CD4-positive, alpha-beta T cell (primary cell): ENCODE measurements around the gene OBP2B. TPM values are rescaled to one million over a fixed set of nuclear protein-coding genes. Genes with fewer than 3 reads are reported as not detected.

Experiments
- ATAC-seq: fragments of 200-7000 bp; cut with Tn5 transposase; one replicate; pipeline ENCODE4 v1.10.0; 2022; ENCODE audit warnings: mild to moderate bottlenecking; ENCODE audit not compliant: poor library complexity
- CTCF ChIA-PET: fragments of 350-600 bp; sonication (Branson Sonifier 250); formaldehyde crosslinking; loops from one replicate; lab custom pipeline; 2021; ENCODE audit warnings: antibody characterized with exemption, inconsistent platforms; lab: Charles Lee
- POLR2A ChIA-PET: fragments of 350-600 bp; sonication (Branson Sonifier 250); formaldehyde crosslinking; loops from one replicate; lab custom pipeline; 2021; ENCODE audit warnings: antibody characterized with exemption, inconsistent platforms; lab: Charles Lee
- DNase-seq, 14 experiments: peaks; one replicate each; pipeline ENCODE4 v3.0.0-alpha.2; 2013 to 2020; ENCODE audit warnings: mixed read lengths in 2 of 14
- H3K27ac ChIP-seq, 2 donors: one replicate each; pipeline versions ENCODE4 v1.5.1 to v1.7.0; 2013; ENCODE audit warnings: low read length in 2 of 2, low read depth in 1 of 2, mild to moderate bottlenecking in 1 of 2
- H3K27me3 ChIP-seq, 2 experiments: 1 replicate in 1 of 2; 2 replicates in 1 of 2; pipeline versions ENCODE4 v1.6.1 to v1.7.0; 2013; ENCODE audit warnings: low read length in 2 of 2, control low read depth in 1 of 2, mild to moderate bottlenecking in 1 of 2, moderate library complexity in 1 of 2; ENCODE audit not compliant: insufficient read depth in 2 of 2, control insufficient read depth in 1 of 2
- H3K36me3 ChIP-seq: one replicate; pipeline ENCODE4 v1.6.1; 2013; ENCODE audit warnings: low read length, control low read depth; ENCODE audit not compliant: insufficient read depth
- H3K4me1 ChIP-seq: one replicate; pipeline ENCODE4 v1.6.1; 2013; ENCODE audit warnings: low read length, control low read depth; ENCODE audit not compliant: insufficient read depth
- H3K4me3 ChIP-seq: one replicate; pipeline ENCODE4 v1.5.1; 2013; ENCODE audit warnings: mild to moderate bottlenecking, low read length, moderate library complexity
- H3K9me3 ChIP-seq, 2 experiments: 1 replicate in 1 of 2; 2 replicates in 1 of 2; pipeline versions ENCODE4 v1.6.1 to v1.7.0; 2013; ENCODE audit warnings: low read length in 2 of 2, mild to moderate bottlenecking in 2 of 2, control low read depth in 1 of 2, moderate library complexity in 1 of 2; ENCODE audit not compliant: control insufficient read depth in 1 of 2, insufficient read depth in 1 of 2
- H3K27ac Mint-ChIP-seq: one replicate; pipeline ENCODE4 v1.8.0; 2020; ENCODE audit warnings: mixed read lengths
- H3K27me3 Mint-ChIP-seq: one replicate; pipeline ENCODE4 v1.8.0; 2021; ENCODE audit warnings: mixed read lengths
- H3K36me3 Mint-ChIP-seq: one replicate; pipeline ENCODE4 v1.8.0; 2021; ENCODE audit warnings: low read depth, mixed read lengths
- H3K4me1 Mint-ChIP-seq: one replicate; pipeline ENCODE4 v1.8.0; 2021; ENCODE audit warnings: low read depth, mixed read lengths
- H3K4me3 Mint-ChIP-seq: one replicate; pipeline ENCODE4 v1.8.0; 2020; ENCODE audit warnings: mild to moderate bottlenecking, mixed read lengths
- H3K9me3 Mint-ChIP-seq: one replicate; pipeline ENCODE4 v1.8.0; 2020; ENCODE audit warnings: mixed read lengths
- intact Hi-C, 2 experiments: fragments of 100-400 bp; cut with DNase I in 1 of 2; cut with micrococcal nuclease in 1 of 2; formaldehyde crosslinking; loops; one replicate each; pipeline versions ENCODE4 v1.15.1 to v1.9.0; 2023 to 2025; cut with DNase I, micrococcal nuclease
- total RNA-seq, 174 experiments: library from RNA in 2 of 174; stranded (reverse) in 2 of 174; gene quantifications; one replicate each; pipeline ENCODE4 v1.2.3 and lab custom pipeline; 2021 to 2026
- TF ChIP-seq, protein P1 (sequence below): fragments of 200-600 bp; IDR thresholded peaks from one replicate; pipeline ENCODE4 v1.8.0; 2022; ENCODE audit warnings: antibody characterized with exemption, mild to moderate bottlenecking

Gene OBP2B
- total RNA-seq, 2 experiments from 2014 or later, result not detected

DNA sequence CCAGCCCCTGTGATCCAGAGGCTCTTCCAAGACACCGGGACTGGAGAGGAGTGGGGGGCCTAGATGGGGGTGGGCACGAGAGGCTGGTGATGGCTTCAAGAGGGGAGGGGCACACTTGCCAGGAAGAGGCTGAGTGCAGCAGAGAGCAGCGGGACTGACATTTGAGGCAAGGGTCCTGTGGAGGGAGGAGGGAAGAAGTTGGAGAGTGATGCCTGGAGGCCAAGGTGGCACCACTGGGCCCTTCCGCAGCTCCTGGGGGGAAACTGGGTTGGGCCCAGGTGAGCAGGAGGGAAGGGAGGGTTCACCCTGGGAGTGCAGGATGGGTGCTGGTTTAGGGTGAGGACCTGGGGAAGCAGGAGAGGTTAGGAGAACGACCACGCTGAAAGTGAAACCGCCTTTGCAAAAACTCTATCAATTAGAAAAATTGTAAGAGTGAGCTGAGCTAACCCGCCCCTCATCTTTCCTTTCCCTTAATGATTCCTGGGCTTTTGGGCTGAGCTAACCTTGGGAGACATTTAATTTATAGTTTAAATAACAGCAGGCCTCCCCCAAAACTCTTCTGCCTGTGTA lies 39.8 kb upstream of the OBP2B start:
- no peaks in the 10 kb centered on the region for H3K9me3 Mint-ChIP-seq
- Histone ChIP-seq H3K27ac (no peak overlapping the region), H3K9me3 (no peaks in the 10 kb centered on the region), H3K36me3 (no peaks in the 10 kb centered on the region), H3K4me1 (peaks cover 12% of the 10 kb centered on the region), H3K27me3 (peaks cover 0 to 6% of the 10 kb centered on the region in 2 experiments), H3K4me3 (no peak overlapping the region)
- TF ChIP-seq, protein P1, sequence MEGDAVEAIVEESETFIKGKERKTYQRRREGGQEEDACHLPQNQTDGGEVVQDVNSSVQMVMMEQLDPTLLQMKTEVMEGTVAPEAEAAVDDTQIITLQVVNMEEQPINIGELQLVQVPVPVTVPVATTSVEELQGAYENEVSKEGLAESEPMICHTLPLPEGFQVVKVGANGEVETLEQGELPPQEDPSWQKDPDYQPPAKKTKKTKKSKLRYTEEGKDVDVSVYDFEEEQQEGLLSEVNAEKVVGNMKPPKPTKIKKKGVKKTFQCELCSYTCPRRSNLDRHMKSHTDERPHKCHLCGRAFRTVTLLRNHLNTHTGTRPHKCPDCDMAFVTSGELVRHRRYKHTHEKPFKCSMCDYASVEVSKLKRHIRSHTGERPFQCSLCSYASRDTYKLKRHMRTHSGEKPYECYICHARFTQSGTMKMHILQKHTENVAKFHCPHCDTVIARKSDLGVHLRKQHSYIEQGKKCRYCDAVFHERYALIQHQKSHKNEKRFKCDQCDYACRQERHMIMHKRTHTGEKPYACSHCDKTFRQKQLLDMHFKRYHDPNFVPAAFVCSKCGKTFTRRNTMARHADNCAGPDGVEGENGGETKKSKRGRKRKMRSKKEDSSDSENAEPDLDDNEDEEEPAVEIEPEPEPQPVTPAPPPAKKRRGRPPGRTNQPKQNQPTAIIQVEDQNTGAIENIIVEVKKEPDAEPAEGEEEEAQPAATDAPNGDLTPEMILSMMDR, result no peak
- DNase-seq (no peak), ATAC-seq (no peak)
- CTCF ChIA-PET, result interaction anchor here (1.6 kb wide), 1 partner anchor 10 kb away, joined by 5 read pairs; no protein-coding TSS in a partner anchor
- POLR2A ChIA-PET, result no interaction called here
- intact Hi-C loops, result no loop called here
- H3K4me3 Mint-ChIP-seq, result no peak overlapping the region
- H3K27ac Mint-ChIP-seq, result no peak overlapping the region
- no peaks in the 10 kb centered on the region for H3K36me3 Mint-ChIP-seq
- peaks cover 7% of the 10 kb centered on the region for H3K4me1 Mint-ChIP-seq
- H3K27me3 Mint-ChIP-seq, result peaks cover 8% of the 10 kb centered on the region

- no peaks in the 10 kb centered on the region for H3K9me3 Mint-ChIP-seq
- H3K4me1 ChIP-seq, result peaks cover 9% of the 10 kb centered on the region
- H3K4me3 ChIP-seq, result no peak overlapping the region
- no peaks in the 10 kb centered on the region for H3K36me3 Mint-ChIP-seq
- ATAC-seq (no peak), DNase-seq (no peak)
- H3K36me3 ChIP-seq, result no peaks in the 10 kb centered on the region
- intact Hi-C loops, result no loop called here
- no peak overlapping the region for H3K4me3 Mint-ChIP-seq
- TF ChIP-seq, protein P1, result no peak
- no peaks in the 10 kb centered on the region for H3K4me1 Mint-ChIP-seq
- ChIA-PET CTCF (no interaction called here), POLR2A (no interaction called here)
- H3K27ac Mint-ChIP-seq, result no peak overlapping the region
- H3K27me3 Mint-ChIP-seq, result peaks cover 9% of the 10 kb centered on the region
- no peak overlapping the region for H3K27ac ChIP-seq
- peaks cover 0 to 6% of the 10 kb centered on the region in 2 experiments for H3K27me3 ChIP-seq
- no peaks in the 10 kb centered on the region for H3K9me3 ChIP-seq
These were observed 38.6 kb upstream of the OBP2B start for GRCh38 chr9:133247632-133248031.

DNA sequence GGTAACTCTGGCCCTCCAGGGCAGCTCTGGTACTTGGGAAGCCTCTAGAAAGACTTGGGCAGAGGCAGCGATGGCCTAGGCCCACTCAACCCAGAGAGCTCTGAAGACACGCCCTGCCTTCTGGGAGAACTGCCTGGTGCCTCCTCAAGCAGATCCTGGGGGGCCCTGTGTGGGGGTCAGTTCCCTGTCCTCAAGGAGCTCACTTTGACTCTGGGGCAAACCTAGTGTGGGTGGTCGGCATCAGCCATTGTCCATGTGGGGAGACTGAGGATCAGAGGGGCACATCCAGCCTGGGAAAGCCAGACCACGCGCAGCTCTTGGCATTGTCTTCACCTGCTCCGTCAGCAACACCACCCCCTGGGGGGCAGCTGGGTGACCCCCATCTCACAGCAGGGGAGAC lies 37.9 kb upstream of the OBP2B start:
- no peaks in the 10 kb centered on the region for H3K4me1 Mint-ChIP-seq
- H3K27ac ChIP-seq, result no peak overlapping the region
- POLR2A ChIA-PET, result no interaction called here
- H3K27me3 Mint-ChIP-seq, result peaks cover 13% of the 10 kb centered on the region
- no peaks in the 10 kb centered on the region for H3K36me3 Mint-ChIP-seq
- H3K36me3 ChIP-seq, result no peaks in the 10 kb centered on the region
- peaks cover 2% of the 10 kb centered on the region for H3K4me1 ChIP-seq
- H3K4me3 ChIP-seq, result no peak overlapping the region
- no peaks in the 10 kb centered on the region for H3K9me3 ChIP-seq
- intact Hi-C loops, result no loop called here
- DNase-seq, result no peak
- CTCF ChIA-PET, result no interaction called here
- no peak overlapping the region for H3K4me3 Mint-ChIP-seq
- no peaks in the 10 kb centered on the region for H3K9me3 Mint-ChIP-seq
- H3K27me3 ChIP-seq, result peaks cover 0 to 6% of the 10 kb centered on the region in 2 experiments
- no peak for ATAC-seq
- TF ChIP-seq, protein P1, result no peak
- no peak overlapping the region for H3K27ac Mint-ChIP-seq
